DMS79 treated with DMSO at 0.1 percent for 48 hours (cell line): ENCODE measurements around the gene SLC12A7.
"Not testable (repeated sequence)": the region's sequence is repeated elsewhere in the genome, so short reads cannot be mapped to it uniquely, and the experiment has no call there.

Source experiments
- DNase-seq: peaks from one replicate; lab custom pipeline; 2025; lab: John Stamatoyannopoulos, UW

The SLC12A7 gene

GRCh38 chr5:1095990-1096363 lies 15.9 kb downstream of the SLC12A7 start:
- DNase-seq = no peak

GRCh38 chr5:1095302-1095989 lies 16.4 kb downstream of the SLC12A7 start:
- no peak for DNase-seq

GRCh38 chr5:1094670-1095190 lies 17.1 kb downstream of the SLC12A7 start:
- DNase-seq = no peak

- no peak for DNase-seq
Measured at GRCh38 chr5:1093361-1093760, 18.5 kb downstream of the SLC12A7 start.

- no peak for DNase-seq
Measured at GRCh38 chr5:1092122-1092521, 19.7 kb downstream of the SLC12A7 start.

- no peak for DNase-seq
Measured at GRCh38 chr5:1091632-1092031, 20.2 kb downstream of the SLC12A7 start.

- no peak for DNase-seq
Measured at GRCh38 chr5:1090538-1090937, 21.3 kb downstream of the SLC12A7 start.

- no peak for DNase-seq
Measured at GRCh38 chr5:1089621-1090040, 22.2 kb downstream of the SLC12A7 start.

GRCh38 chr5:1089146-1089545 lies 22.7 kb downstream of the SLC12A7 start:
- DNase-seq = no peak

- no peak for DNase-seq
Measured at GRCh38 chr5:1088726-1089125, 23.1 kb downstream of the SLC12A7 start.

GRCh38 chr5:1088031-1088430 lies 23.8 kb downstream of the SLC12A7 start:
- no peak for DNase-seq

- no peak for DNase-seq
Measured at GRCh38 chr5:1087428-1087827, 24.4 kb downstream of the SLC12A7 start.

- DNase-seq = no peak
Measured at GRCh38 chr5:1086871-1087270, 25.0 kb downstream of the SLC12A7 start.

GRCh38 chr5:1086137-1086536 lies 25.7 kb downstream of the SLC12A7 start:
- DNase-seq = no peak

- no peak for DNase-seq
Measured at GRCh38 chr5:1085391-1085790, 26.5 kb downstream of the SLC12A7 start.

- DNase-seq = no peak
Measured at GRCh38 chr5:1083823-1084605, 27.8 kb downstream of the SLC12A7 start.

- not testable (repeated sequence) for DNase-seq
Measured at GRCh38 chr5:1083026-1083425, 28.8 kb downstream of the SLC12A7 start.

- DNase-seq = no peak
Measured at GRCh38 chr5:1081519-1081918, 30.3 kb downstream of the SLC12A7 start.

- DNase-seq = no peak
Measured at GRCh38 chr5:1080432-1080831, 31.4 kb downstream of the SLC12A7 start.

GRCh38 chr5:1079961-1080360 lies 31.9 kb downstream of the SLC12A7 start:
- DNase-seq = no peak

GRCh38 chr5:1079486-1079885 lies 32.4 kb downstream of the SLC12A7 start:
- DNase-seq = no peak

- no peak for DNase-seq
Measured at GRCh38 chr5:1078851-1079250, 33.0 kb downstream of the SLC12A7 start.

GRCh38 chr5:1078206-1078605 lies 33.7 kb downstream of the SLC12A7 start:
- no peak for DNase-seq
